CD4-positive, CD25-positive, alpha-beta regulatory T cell (primary cell): Measurements from ENCODE around the gene RAD54L. TPM values are rescaled to one million over a fixed set of nuclear protein-coding genes. Genes with fewer than 3 reads are reported as not detected.
"Not testable (repeated sequence)": the region's sequence is repeated elsewhere in the genome, so short reads cannot be mapped to it uniquely, and the experiment has no call there.

Experiments used
- ATAC-seq, 2 donors: fragments of 150-1000 bp; cut with Tn5 transposase; one replicate each; pipeline ENCODE4 v1.10.0; 2021; ENCODE audit warnings: low read depth in 2 of 2, moderate number of reproducible peaks in 2 of 2, moderate library complexity in 1 of 2
- DNase-seq, 3 donors: peaks; one replicate each; pipeline versions ENCODE4 v3.0.0 to v3.0.0-alpha.2; 2012 to 2022; ENCODE audit warnings: mixed read lengths in 1 of 3
- H3K27ac ChIP-seq: one replicate; pipeline ENCODE4 v1.7.0; 2013; ENCODE audit warnings: mild to moderate bottlenecking, low read length; ENCODE audit not compliant: insufficient read depth, poor library complexity, severe bottlenecking
- H3K27me3 ChIP-seq: one replicate; pipeline ENCODE4 v1.7.0; 2013; ENCODE audit warnings: low read length; ENCODE audit not compliant: control insufficient read depth, insufficient read depth
- H3K36me3 ChIP-seq: one replicate; pipeline ENCODE4 v1.7.0; 2013; ENCODE audit warnings: mild to moderate bottlenecking, low read length, moderate library complexity; ENCODE audit not compliant: control insufficient read depth, insufficient read depth
- H3K4me1 ChIP-seq: 2 replicates; pipeline ENCODE4 v1.7.0; 2013; ENCODE audit warnings: mild to moderate bottlenecking, low read length; ENCODE audit not compliant: insufficient read depth, control insufficient read depth, poor library complexity, severe bottlenecking
- H3K4me3 ChIP-seq: one replicate; pipeline ENCODE4 v1.7.0; 2013; ENCODE audit warnings: low read depth, mild to moderate bottlenecking, low read length, moderate library complexity
- H3K9me3 ChIP-seq, 2 experiments: 1 replicate in 1 of 2; 2 replicates in 1 of 2; pipeline ENCODE4 v1.7.0; 2013; ENCODE audit warnings: low read length in 2 of 2, mild to moderate bottlenecking in 1 of 2, moderate library complexity in 1 of 2; ENCODE audit not compliant: control insufficient read depth in 2 of 2
- H3K27ac Mint-ChIP-seq, 3 donors: one replicate each; pipeline ENCODE4 v1.8.0; 2020 to 2022; ENCODE audit warnings: mild to moderate bottlenecking in 3 of 3, mixed read lengths in 3 of 3, moderate library complexity in 2 of 3
- H3K27me3 Mint-ChIP-seq: one replicate; pipeline ENCODE4 v1.8.0; 2022; ENCODE audit warnings: mild to moderate bottlenecking, mixed read lengths
- H3K36me3 Mint-ChIP-seq: one replicate; pipeline ENCODE4 v1.8.0; 2020; ENCODE audit warnings: mixed read lengths
- H3K4me1 Mint-ChIP-seq, 4 donors: one replicate each; pipeline ENCODE4 v1.8.0; 2020 to 2022; ENCODE audit warnings: mixed read lengths in 4 of 4, mild to moderate bottlenecking in 1 of 4
- H3K4me3 Mint-ChIP-seq, 4 donors: one replicate each; pipeline ENCODE4 v1.8.0; 2020 to 2022; ENCODE audit warnings: mild to moderate bottlenecking in 4 of 4, mixed read lengths in 4 of 4, moderate library complexity in 3 of 4
- H3K9me3 Mint-ChIP-seq, 7 donors: one replicate each; pipeline ENCODE4 v1.8.0; 2020 to 2022; ENCODE audit warnings: mixed read lengths in 7 of 7, mild to moderate bottlenecking in 3 of 7, moderate library complexity in 2 of 7
- polyA plus RNA-seq, 4 donors: library from polyadenylated mRNA; unstranded; fragments of 300-500 nt; fragmentation: Illumina TruSeq; gene quantifications; one replicate each; pipeline ENCODE4 v1.2.3, GENCODE V29; 2021
- total RNA-seq: library from RNA; stranded (reverse); gene quantifications from one replicate; pipeline ENCODE4 v1.2.3, GENCODE V29; 2022

RAD54L gene
- total and polyA plus RNA-seq, 5 donors from 2014 or later = 0.13 to 1.7 (median 0.41) TPM; not detected in 1

GRCh38 chr1:46243831-46244230 lies 3.7 kb upstream of the RAD54L start:
- not testable (repeated sequence) for H3K4me3 Mint-ChIP-seq, H3K36me3 Mint-ChIP-seq, DNase-seq, H3K27me3 Mint-ChIP-seq, H3K9me3 ChIP-seq, H3K4me3 ChIP-seq, ATAC-seq, H3K9me3 Mint-ChIP-seq, H3K36me3 ChIP-seq, H3K27ac Mint-ChIP-seq, H3K27ac ChIP-seq, H3K27me3 ChIP-seq
- peaks cover 17% of the 10 kb centered on the region for H3K4me1 ChIP-seq
- peaks cover 0 to 21% (median 11%) of the 10 kb centered on the region in 4 donors for H3K4me1 Mint-ChIP-seq

- Mint-ChIP-seq H3K27ac (peak overlapping the region in 1 of 3 donors; percentile 9), H3K36me3 (no peaks in the 10 kb centered on the region), H3K27me3 (no peaks in the 10 kb centered on the region), H3K4me3 (peak overlapping the region in 2 of 4 donors; percentile 21 to 43), H3K4me1 (peaks cover 0 to 23% (median 12%) of the 10 kb centered on the region in 4 donors), H3K9me3 (peaks cover 0 to 2% (median 0%) of the 10 kb centered on the region in 7 donors)
- Histone ChIP-seq H3K27ac (no peak overlapping the region), H3K9me3 (no peaks in the 10 kb centered on the region), H3K4me1 (peaks cover 17% of the 10 kb centered on the region), H3K4me3 (no peak overlapping the region), H3K36me3 (no peaks in the 10 kb centered on the region), H3K27me3 (no peaks in the 10 kb centered on the region)
- ATAC-seq (no peak), DNase-seq (peak in 2 of 3 donors; percentile 39 to 66)
These were observed 2.7 kb upstream of the RAD54L start for GRCh38 chr1:46244656-46245371.

- ATAC-seq, H3K27ac ChIP-seq, H3K9me3 ChIP-seq, H3K27me3 ChIP-seq, H3K36me3 Mint-ChIP-seq, H3K27me3 Mint-ChIP-seq, H3K9me3 Mint-ChIP-seq, DNase-seq, H3K36me3 ChIP-seq: not testable (repeated sequence)
- Mint-ChIP-seq H3K27ac (peak overlapping the region in 1 of 3 donors; percentile 94), H3K4me1 (peaks cover 0 to 23% (median 12%) of the 10 kb centered on the region in 4 donors), H3K4me3 (peak overlapping the region in 3 of 4 donors; percentile 86 to 93 (median 93))
- Histone ChIP-seq H3K4me3 (peak overlapping the region; percentile 83), H3K4me1 (peaks cover 17% of the 10 kb centered on the region)
These were observed 1.4 kb upstream of the RAD54L start for GRCh38 chr1:46246136-46246535.

GRCh38 chr1:46246548-46247435 lies 771 bp upstream of the RAD54L start:
- Mint-ChIP-seq H3K4me3 (peak overlapping the region; percentile 86 to 94 (median 93)), H3K9me3 (peaks cover 0 to 2% (median 0%) of the 10 kb centered on the region in 7 donors), H3K4me1 (peaks cover 0 to 23% (median 12%) of the 10 kb centered on the region in 4 donors), H3K27me3 (no peaks in the 10 kb centered on the region), H3K27ac (peak overlapping the region; percentile 76 to 94 (median 89)), H3K36me3 (no peaks in the 10 kb centered on the region)
- Histone ChIP-seq H3K27ac (peak overlapping the region; percentile 55), H3K36me3 (no peaks in the 10 kb centered on the region), H3K4me1 (peaks cover 17% of the 10 kb centered on the region), H3K4me3 (peak overlapping the region; percentile 83), H3K9me3 (no peaks in the 10 kb centered on the region), H3K27me3 (no peaks in the 10 kb centered on the region)
- peak in 1 of 2 donors; percentile 1 for ATAC-seq
- DNase-seq = peak in 2 of 3 donors; percentile 48 to 63

- no peak for ATAC-seq
- Mint-ChIP-seq H3K27ac (peak overlapping the region in 1 of 3 donors; percentile 89), H3K4me1 (peaks cover 0 to 23% (median 12%) of the 10 kb centered on the region in 4 donors), H3K27me3 (no peaks in the 10 kb centered on the region), H3K36me3 (peaks cover 6% of the 10 kb centered on the region), H3K4me3 (peak overlapping the region; percentile 86 to 100 (median 94)), H3K9me3 (peaks cover 0 to 2% (median 0%) of the 10 kb centered on the region in 7 donors)
- Histone ChIP-seq H3K27me3 (no peaks in the 10 kb centered on the region), H3K27ac (peak overlapping the region; percentile 51), H3K9me3 (no peaks in the 10 kb centered on the region), H3K4me1 (peaks cover 17% of the 10 kb centered on the region), H3K4me3 (no peak overlapping the region), H3K36me3 (no peaks in the 10 kb centered on the region)
- peak in 2 of 3 donors; percentile 10 to 38 for DNase-seq
These were observed 758 bp downstream of the RAD54L start for GRCh38 chr1:46248122-46248920.

- no peaks in the 10 kb centered on the region for H3K9me3 ChIP-seq
- H3K4me3 ChIP-seq = no peak overlapping the region
- H3K4me3 Mint-ChIP-seq = no peak overlapping the region
- H3K27ac Mint-ChIP-seq = peak overlapping the region in 1 of 3 donors; percentile 4
- no peaks in the 10 kb centered on the region for H3K9me3 Mint-ChIP-seq
- H3K27me3 Mint-ChIP-seq = no peaks in the 10 kb centered on the region
- H3K36me3 ChIP-seq = no peaks in the 10 kb centered on the region
- no peak overlapping the region for H3K27ac ChIP-seq
- peaks cover 0 to 3% (median 0%) of the 10 kb centered on the region in 4 donors for H3K4me1 Mint-ChIP-seq
- DNase-seq = no peak
- H3K36me3 Mint-ChIP-seq = peaks cover 6% of the 10 kb centered on the region
- no peak for ATAC-seq
- no peaks in the 10 kb centered on the region for H3K4me1 ChIP-seq
- no peaks in the 10 kb centered on the region for H3K27me3 ChIP-seq
These were observed 7.1 kb downstream of the RAD54L start for GRCh38 chr1:46254668-46255067.

GRCh38 chr1:46256523-46256922 lies 9.0 kb downstream of the RAD54L start:
- H3K4me1 ChIP-seq = no peaks in the 10 kb centered on the region
- no peaks in the 10 kb centered on the region for H3K27me3 ChIP-seq
- H3K4me3 ChIP-seq = no peak overlapping the region
- Mint-ChIP-seq H3K27ac (no peak overlapping the region), H3K9me3 (no peaks in the 10 kb centered on the region), H3K4me3 (no peak overlapping the region), H3K36me3 (peaks cover 14% of the 10 kb centered on the region), H3K4me1 (peaks cover 0 to 3% (median 0%) of the 10 kb centered on the region in 4 donors), H3K27me3 (no peaks in the 10 kb centered on the region)
- ATAC-seq (no peak), DNase-seq (no peak)
- no peaks in the 10 kb centered on the region for H3K9me3 ChIP-seq
- no peak overlapping the region for H3K27ac ChIP-seq
- no peaks in the 10 kb centered on the region for H3K36me3 ChIP-seq
